Fibroblast of villous mesenchyme (primary cell): ENCODE data around the gene ERCC2. TPM values are rescaled to one million over a fixed set of nuclear protein-coding genes. Genes with fewer than 3 reads are reported as not detected.
A peak's percentile ranks its signal among the peaks of the same experiment; 100 is the strongest.
"Not testable (repeated sequence)": the region's sequence is repeated elsewhere in the genome, so short reads cannot be mapped to it uniquely, and the experiment has no call there.

ENCODE experiments used
- DNase-seq: peaks from one replicate; pipeline ENCODE4 v3.0.0-alpha.2; 2010; ENCODE audit warnings: low read depth
- H3K4me3 ChIP-seq: 2 replicates; pipeline ENCODE4 v1.5.1; 2011; ENCODE audit warnings: low read depth, mild to moderate bottlenecking, low read length
- CTCF ChIP-seq: IDR thresholded peaks from 2 replicates; pipeline ENCODE4 v1.5.1; 2012; ENCODE audit warnings: low read depth, mild to moderate bottlenecking, low read length; ENCODE audit not compliant: insufficient read depth
- total RNA-seq: library from RNA; depleted of rRNA; stranded (reverse); fragments of >200 nt; gene quantifications from 2 replicates; pipeline ENCODE4 v1.2.3, GENCODE V29; 2012

ERCC2 gene
- total RNA-seq, 1 donor = 73.0 TPM

GRCh38 chr19:45342911-45343310, 27.5 kb downstream of the ERCC2 start:
- DNase-seq = no peak
- TF ChIP-seq CTCF = no peak
- H3K4me3 ChIP-seq = no peak overlapping the region

- H3K4me3 ChIP-seq = peak overlapping the region; percentile 25
- DNase-seq = no peak
- no peak for TF ChIP-seq CTCF
Observed at GRCh38 chr19:45340899-45341453, 29.4 kb downstream of the ERCC2 start.

GRCh38 chr19:45340232-45340898, 30.0 kb downstream of the ERCC2 start, which contains the start of gene KLC3:
Gene KLC3, plus strand, starts transcription at chr19:45340750. Its CDS starts 4,792 bp downstream, at chr19:45345542.
- DNase-seq = no peak
- no peak for TF ChIP-seq CTCF
- peak within 1 kb of the TSS; percentile 25 for H3K4me3 ChIP-seq

GRCh38 chr19:45339629-45340028, 30.7 kb downstream of the ERCC2 start:
- no peak for TF ChIP-seq CTCF

GRCh38 chr19:45336696-45337251, 33.6 kb downstream of the ERCC2 start:
- TF ChIP-seq CTCF = no peak
- no peak overlapping the region for H3K4me3 ChIP-seq
- no peak for DNase-seq

More at GRCh38 chr19:45339629-45340028, 30.7 kb downstream of the ERCC2 start:
- no peak overlapping the region for H3K4me3 ChIP-seq
- no peak for DNase-seq

- H3K4me3 ChIP-seq, DNase-seq: not testable (repeated sequence)
Observed at GRCh38 chr19:45334881-45335280, 35.5 kb downstream of the ERCC2 start.

- no peak overlapping the region for H3K4me3 ChIP-seq
- no peak for DNase-seq
- no peak for TF ChIP-seq CTCF
Observed at GRCh38 chr19:45333609-45334303, 36.6 kb downstream of the ERCC2 start.
